Kidney epithelial cell (primary cell): ENCODE results near the gene RFX8. TPM values are rescaled to one million over a fixed set of nuclear protein-coding genes. Genes with fewer than 3 reads are reported as not detected.
"Not testable (repeated sequence)": the region's sequence is repeated elsewhere in the genome, so short reads cannot be mapped to it uniquely, and the experiment has no call there.

Experiments used
- DNase-seq: peaks from one replicate; pipeline ENCODE4 v3.0.0-alpha.2; 2010; ENCODE audit warnings: low read depth
- H3K27me3 ChIP-seq: 2 replicates; pipeline ENCODE4 v1.6.0; 2011; ENCODE audit warnings: low read length; ENCODE audit not compliant: control insufficient read depth, insufficient read depth
- H3K36me3 ChIP-seq: 2 replicates; pipeline ENCODE4 v1.5.1; 2011; ENCODE audit warnings: low read length; ENCODE audit not compliant: control insufficient read depth, insufficient read depth
- H3K4me3 ChIP-seq: 2 replicates; pipeline ENCODE4 v1.5.1; 2011; ENCODE audit warnings: low read depth, mild to moderate bottlenecking, control low read depth, low read length
- total RNA-seq: library from RNA; depleted of rRNA; stranded (reverse); fragments of >200 nt; gene quantifications from 2 replicates; pipeline ENCODE4 v1.2.3, GENCODE V29; 2015
- TF ChIP-seq, protein P1 (sequence below): IDR thresholded peaks from 2 replicates; pipeline ENCODE4 v1.5.1; 2011; ENCODE audit warnings: mild to moderate bottlenecking, moderate library complexity, low read length, control low read depth, inconsistent platforms; ENCODE audit not compliant: insufficient read depth, poor library complexity, severe bottlenecking

Gene RFX8
- total RNA-seq, 1 donor from 2014 or later: 0.25 TPM

DNA sequence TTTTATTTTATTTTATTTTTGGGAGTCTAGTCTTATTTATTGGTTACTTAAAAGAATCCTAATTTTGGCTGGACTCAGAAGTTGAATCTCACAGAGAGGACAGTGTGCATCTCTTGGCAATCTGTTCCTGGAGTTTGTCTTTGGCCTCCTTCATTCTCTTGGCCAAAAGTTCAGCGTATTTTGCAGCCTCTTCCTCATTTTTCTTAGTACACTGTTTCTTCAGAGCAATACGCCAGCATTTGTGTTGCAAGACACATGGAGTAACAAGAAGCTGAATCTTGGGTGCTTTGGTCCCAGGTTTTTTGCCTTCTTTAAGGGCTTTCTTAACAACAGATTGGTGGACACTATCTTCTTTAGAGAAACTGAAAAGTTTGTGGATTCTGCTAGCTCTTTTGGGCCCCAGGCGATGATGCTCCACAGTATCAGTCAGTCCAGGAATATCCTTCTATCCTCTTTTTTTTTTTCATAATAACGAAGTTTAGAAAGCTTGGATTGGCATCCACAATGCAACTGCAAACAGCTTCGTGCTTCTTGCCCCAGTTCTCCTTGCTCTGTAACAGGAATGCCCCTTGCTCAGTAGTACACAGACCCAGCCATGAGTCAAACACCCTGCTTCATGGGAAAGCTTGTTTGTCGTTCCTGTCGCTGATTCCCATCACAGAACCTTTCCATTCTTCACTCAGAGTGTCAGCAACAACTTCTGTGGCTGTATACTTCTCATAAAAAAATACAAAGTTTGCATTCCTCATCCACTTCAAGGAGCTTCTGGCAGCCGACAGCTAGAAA, 34.8 kb upstream of the RFX8 start:
- H3K4me3 ChIP-seq: no peak overlapping the region

DNA sequence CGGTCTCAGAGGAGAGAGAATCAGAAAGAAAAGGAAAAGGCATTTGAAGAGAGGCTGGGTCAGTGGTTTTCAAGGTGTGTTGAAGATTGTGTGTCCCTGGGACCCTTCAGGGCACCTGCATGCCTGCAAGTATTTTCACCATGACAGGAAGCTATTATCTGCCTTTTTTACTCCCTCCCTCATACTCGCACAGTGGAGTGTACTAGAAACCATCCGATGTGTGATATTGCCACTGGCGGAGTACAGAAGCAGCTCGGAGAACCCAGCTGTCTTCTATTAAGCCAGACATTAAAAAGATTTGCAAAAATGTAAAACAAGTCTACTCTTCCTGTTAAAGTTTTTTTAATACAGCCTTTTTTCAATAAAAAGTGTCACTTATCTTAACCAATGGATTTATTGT, 33.7 kb upstream of the RFX8 start:
- DNase-seq: no peak
- H3K36me3 ChIP-seq: no peaks in the 10 kb centered on the region
- no peaks in the 10 kb centered on the region for H3K27me3 ChIP-seq
- H3K4me3 ChIP-seq: no peak overlapping the region
- TF ChIP-seq, protein P1, sequence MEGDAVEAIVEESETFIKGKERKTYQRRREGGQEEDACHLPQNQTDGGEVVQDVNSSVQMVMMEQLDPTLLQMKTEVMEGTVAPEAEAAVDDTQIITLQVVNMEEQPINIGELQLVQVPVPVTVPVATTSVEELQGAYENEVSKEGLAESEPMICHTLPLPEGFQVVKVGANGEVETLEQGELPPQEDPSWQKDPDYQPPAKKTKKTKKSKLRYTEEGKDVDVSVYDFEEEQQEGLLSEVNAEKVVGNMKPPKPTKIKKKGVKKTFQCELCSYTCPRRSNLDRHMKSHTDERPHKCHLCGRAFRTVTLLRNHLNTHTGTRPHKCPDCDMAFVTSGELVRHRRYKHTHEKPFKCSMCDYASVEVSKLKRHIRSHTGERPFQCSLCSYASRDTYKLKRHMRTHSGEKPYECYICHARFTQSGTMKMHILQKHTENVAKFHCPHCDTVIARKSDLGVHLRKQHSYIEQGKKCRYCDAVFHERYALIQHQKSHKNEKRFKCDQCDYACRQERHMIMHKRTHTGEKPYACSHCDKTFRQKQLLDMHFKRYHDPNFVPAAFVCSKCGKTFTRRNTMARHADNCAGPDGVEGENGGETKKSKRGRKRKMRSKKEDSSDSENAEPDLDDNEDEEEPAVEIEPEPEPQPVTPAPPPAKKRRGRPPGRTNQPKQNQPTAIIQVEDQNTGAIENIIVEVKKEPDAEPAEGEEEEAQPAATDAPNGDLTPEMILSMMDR: no peak

More for the DNA sequence above, 34.8 kb upstream of the RFX8 start:
- Histone ChIP-seq H3K27me3 (no peaks in the 10 kb centered on the region), H3K36me3 (no peaks in the 10 kb centered on the region)
- DNase-seq: no peak
- TF ChIP-seq, protein P1: no peak

DNA sequence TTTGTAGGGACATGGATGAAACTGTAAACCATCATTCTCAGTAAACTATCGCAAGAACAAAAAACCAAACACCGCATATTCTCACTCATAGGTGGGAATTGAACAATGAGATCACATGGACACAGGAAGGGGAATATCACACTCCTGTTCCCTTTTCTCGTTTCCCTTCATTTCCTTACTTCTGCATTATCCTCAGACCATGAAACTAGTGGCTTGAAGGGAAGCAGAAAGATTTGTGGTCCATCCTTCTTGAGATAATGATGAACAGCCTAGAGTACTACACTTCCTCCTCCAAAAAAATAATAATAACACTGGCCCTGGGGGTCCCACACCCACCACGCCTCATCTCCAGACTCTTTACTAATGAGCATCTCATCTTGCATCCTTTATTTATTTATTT, 30.4 kb upstream of the RFX8 start:
- DNase-seq, H3K27me3 ChIP-seq, H3K4me3 ChIP-seq, H3K36me3 ChIP-seq: not testable (repeated sequence)

DNA sequence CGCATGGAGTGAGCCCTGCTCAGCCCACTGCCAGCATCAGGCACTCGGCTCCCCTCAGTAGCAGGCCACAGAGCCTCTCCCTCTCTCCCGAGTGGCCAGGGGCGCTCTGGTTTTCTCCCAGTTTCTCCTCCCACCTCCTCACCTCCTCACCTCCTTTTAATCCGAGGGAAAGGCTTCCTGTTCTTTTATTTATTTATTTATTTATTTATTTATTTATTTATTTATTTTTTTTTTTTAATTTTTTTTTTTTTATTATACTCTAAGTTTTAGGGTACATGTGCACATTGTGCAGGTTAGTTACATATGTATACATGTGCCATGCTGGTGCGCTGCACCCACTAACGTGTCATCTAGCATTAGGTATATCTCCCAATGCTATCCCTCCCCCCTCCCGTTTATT, 29.8 kb upstream of the RFX8 start:
- not testable (repeated sequence) for H3K27me3 ChIP-seq, DNase-seq, H3K36me3 ChIP-seq, H3K4me3 ChIP-seq

DNA sequence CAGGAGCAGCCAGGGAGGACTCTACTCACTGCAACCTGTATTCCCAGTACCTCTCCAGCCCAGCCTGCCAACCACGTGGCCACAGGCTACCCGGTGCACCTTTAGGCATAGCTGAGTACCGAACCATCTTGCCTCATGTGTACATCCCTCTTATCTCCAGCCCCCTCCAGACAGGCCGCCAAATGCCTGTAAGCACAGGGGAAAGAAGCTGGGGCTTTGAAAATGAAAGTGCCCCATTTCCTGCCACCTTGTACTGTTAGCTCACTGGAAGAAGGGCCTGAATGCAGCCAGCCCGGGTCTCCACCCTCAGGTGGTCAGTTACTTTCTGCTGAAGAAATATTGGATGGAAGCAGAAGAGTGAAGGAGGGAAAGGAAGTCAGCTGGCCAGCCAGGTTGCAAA, 27.2 kb upstream of the RFX8 start:
- no peak for DNase-seq
- Histone ChIP-seq H3K4me3 (no peak overlapping the region), H3K36me3 (no peaks in the 10 kb centered on the region), H3K27me3 (no peaks in the 10 kb centered on the region)
- TF ChIP-seq, protein P1: no peak

DNA sequence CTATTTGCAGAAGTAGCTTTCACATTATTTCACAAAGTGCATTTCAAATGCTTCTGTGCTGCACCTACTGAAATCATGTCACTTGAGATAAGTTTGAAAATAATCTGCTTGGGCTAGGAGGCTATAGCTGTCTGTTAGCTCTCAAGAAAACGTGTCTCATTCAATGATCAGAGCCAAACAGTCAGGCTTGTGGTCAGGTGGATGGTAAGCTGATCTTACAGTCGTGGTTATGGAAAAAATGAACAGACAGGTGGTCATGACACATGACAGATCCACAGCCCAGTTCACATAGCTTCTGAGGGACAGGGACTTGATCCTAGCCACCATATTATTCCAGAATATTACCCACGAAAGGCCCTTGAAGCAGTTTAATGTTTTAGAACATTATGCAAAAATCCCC, 26.5 kb upstream of the RFX8 start:
- H3K27me3 ChIP-seq: no peaks in the 10 kb centered on the region
- no peak overlapping the region for H3K4me3 ChIP-seq
- no peaks in the 10 kb centered on the region for H3K36me3 ChIP-seq
- TF ChIP-seq, protein P1: no peak
- no peak for DNase-seq

DNA sequence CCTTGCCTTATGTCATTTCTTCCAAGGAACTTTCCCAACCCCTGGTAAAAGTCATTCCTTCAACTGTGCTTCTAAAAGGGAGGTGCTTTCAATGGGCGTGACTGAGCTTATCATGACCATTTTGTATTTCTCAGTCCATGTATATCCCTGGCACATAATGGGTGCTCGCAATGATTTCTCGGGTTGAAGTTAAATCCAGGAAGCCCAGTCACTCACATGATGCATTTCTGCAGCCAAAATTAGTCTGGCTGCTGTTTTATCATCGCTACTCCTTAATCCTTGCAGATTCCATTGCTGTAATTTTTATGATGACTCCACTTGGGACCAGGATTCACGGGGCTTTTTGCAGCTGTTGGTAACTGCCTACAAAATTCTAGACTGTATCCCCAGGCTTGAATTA, 25.9 kb upstream of the RFX8 start:
- H3K36me3 ChIP-seq: no peaks in the 10 kb centered on the region
- no peak overlapping the region for H3K4me3 ChIP-seq
- H3K27me3 ChIP-seq: no peaks in the 10 kb centered on the region
- DNase-seq: no peak
- TF ChIP-seq, protein P1: no peak
